K562 (cell line): ENCODE results near the gene ZIC2. TPM values are rescaled to one million over a fixed set of nuclear protein-coding genes. Genes with fewer than 3 reads are reported as not detected.

Experiments used
- ATAC-seq: fragments of 200-7000 bp; cut with Tn5 transposase; 3 replicates; pipeline ENCODE4 v1.9.1; 2020; ENCODE audit warnings: moderate library complexity
- BruUV-seq: library from RNA; stranded (reverse); fragments of 400-500 nt; replicated peaks from 2 replicates; lab custom pipeline; 2021; lab: Mats Ljungman, UMichigan
- CTCF ChIA-PET: fragments of 300-600 bp; formaldehyde crosslinking; extraction: SDS; loops from one replicate; lab custom pipeline; 2021; ENCODE audit warnings: low intra/inter-chr PET ratio; lab: Yijun Ruan, JAX
- POLR2A ChIA-PET: fragments of 300-600, 350-650 bp; sonication (Branson Sonifier 250); formaldehyde crosslinking; extraction: SDS; loops from one replicate; lab custom pipeline; 2021; ENCODE audit warnings: antibody characterized with exemption, inconsistent platforms; lab: Yijun Ruan, JAX
- DNase-seq, 4 experiments: peaks; one replicate each; pipeline versions ENCODE4 v3.0.0 to v3.0.0-alpha.2; 2011 to 2018; ENCODE audit warnings: low spot score in 3 of 4, mixed read lengths in 3 of 4; ENCODE audit errors: extremely low read depth in 1 of 4
- FAIRE-seq: peaks from 2 replicates; lab custom pipeline; 2011; peaks lifted over from hg19 to GRCh38; lab: Jason Lieb, UNC
- H2AFZ ChIP-seq: 2 replicates; pipeline ENCODE4 v1.6.0; 2011; ENCODE audit warnings: low read depth, low read length, control low read depth, inconsistent platforms
- H3K27ac ChIP-seq: fragments of 200-600 bp; 3 replicates; pipeline ENCODE4 v1.8.0; 2011; ENCODE audit warnings: low read depth, mild to moderate bottlenecking, control low read depth, inconsistent platforms, low read length, moderate library complexity, mixed read lengths; ENCODE audit errors: extremely low read depth
- H3K27me3 ChIP-seq, 2 experiments: fragments of 300-600 bp in 1 of 2; 2 replicates in 1 of 2; 3 replicates in 1 of 2; pipeline versions ENCODE4 v1.6.0 to v1.8.0; 2011; ENCODE audit warnings: inconsistent platforms in 2 of 2, low read length in 2 of 2, mild to moderate bottlenecking in 1 of 2, mixed read lengths in 1 of 2, moderate library complexity in 1 of 2; ENCODE audit not compliant: control insufficient read depth in 2 of 2, insufficient read depth in 2 of 2
- H3K36me3 ChIP-seq: fragments of 300-600 bp; 3 replicates; pipeline ENCODE4 v1.8.0; 2011; ENCODE audit warnings: mild to moderate bottlenecking, low read length, inconsistent platforms; ENCODE audit not compliant: control insufficient read depth, insufficient read depth
- H3K4me1 ChIP-seq, 2 experiments: fragments of 200-600 bp in 1 of 2; replicated peaks in 1 of 2; 2 replicates in 1 of 2; 3 replicates in 1 of 2; pipeline versions ENCODE4 v1.5.1 to v1.8.0; 2011; ENCODE audit warnings: inconsistent platforms in 2 of 2, low read length in 2 of 2, mild to moderate bottlenecking in 1 of 2, mixed read lengths in 1 of 2, moderate library complexity in 1 of 2; ENCODE audit not compliant: control insufficient read depth in 2 of 2, insufficient read depth in 2 of 2
- H3K4me2 ChIP-seq: 2 replicates; pipeline ENCODE4 v1.6.1; 2011; ENCODE audit warnings: low read length, control low read depth, inconsistent platforms, mixed read lengths; ENCODE audit not compliant: insufficient read depth
- H3K4me3 ChIP-seq: fragments of 200-600 bp; sonication (generic), shearing (Covaris generic); 2 replicates; pipeline ENCODE4 v1.5.1; 2016; ENCODE audit warnings: control low read depth, inconsistent platforms
- H3K79me2 ChIP-seq: fragments of 200-600 bp; 3 replicates; pipeline ENCODE4 v1.8.0; 2011; ENCODE audit warnings: low read length, inconsistent platforms; ENCODE audit not compliant: control insufficient read depth, insufficient read depth
- H3K9ac ChIP-seq, 2 experiments: 2 replicates each; pipeline versions ENCODE4 v1.6.0 to v1.6.1; 2011; ENCODE audit warnings: low read depth in 2 of 2, low read length in 2 of 2, control low read depth in 1 of 2, inconsistent platforms in 1 of 2, mild to moderate bottlenecking in 1 of 2, mixed read lengths in 1 of 2; ENCODE audit not compliant: insufficient read depth in 1 of 2
- H3K9me1 ChIP-seq: one replicate; pipeline ENCODE4 v1.6.0; 2011; ENCODE audit warnings: inconsistent platforms, mild to moderate bottlenecking, low read length, moderate library complexity; ENCODE audit not compliant: control insufficient read depth, insufficient read depth
- H3K9me3 ChIP-seq: replicated peaks from 2 replicates; pipeline ENCODE4 v1.5.1; 2011; ENCODE audit warnings: low read depth, low read length, inconsistent platforms; ENCODE audit not compliant: control insufficient read depth, insufficient read depth
- H4K20me1 ChIP-seq: replicated peaks from 2 replicates; pipeline ENCODE4 v1.6.1; 2011; ENCODE audit warnings: low read length, inconsistent platforms, mixed read lengths; ENCODE audit not compliant: control insufficient read depth, insufficient read depth
- ATF7 ChIP-seq: fragments of 450-650 bp; IDR thresholded peaks from 2 replicates; pipeline ENCODE4 v1.7.1; 2014; ENCODE audit warnings: mild to moderate bottlenecking, moderate library complexity
- GTF2E2 ChIP-seq: fragments of 200-800 bp; sonication (Bioruptor generic); IDR thresholded peaks from 2 replicates; pipeline ENCODE4 v1.6.1; 2016; ENCODE audit warnings: missing genetic modification characterization, missing compliant biosample characterization
- RBM14 ChIP-seq: fragments of 200-400 bp; formaldehyde crosslinking; IDR thresholded peaks from 2 replicates; pipeline ENCODE4 v1.6.1; 2018; ENCODE audit warnings: low read depth, mild to moderate bottlenecking, low read length, moderate library complexity, borderline replicate concordance; ENCODE audit not compliant: insufficient read depth
- SMAD3 ChIP-seq: fragments of 450-650 bp; formaldehyde crosslinking; conservative IDR thresholded peaks from 2 replicates; pipeline ENCODE4 v1.4.0; 2020; ENCODE audit warnings: mild to moderate bottlenecking
- SRSF3 ChIP-seq: fragments of 200-400 bp; formaldehyde crosslinking; IDR thresholded peaks from 2 replicates; pipeline ENCODE4 v1.6.1; 2016; ENCODE audit warnings: mild to moderate bottlenecking, low read length, moderate library complexity; ENCODE audit not compliant: insufficient read depth
- STAT5B ChIP-seq: fragments of 250-450 bp; sonication (Bioruptor Pico); IDR thresholded peaks from 2 replicates; pipeline ENCODE4 v1.8.0; 2021; ENCODE audit warnings: mild to moderate bottlenecking, inconsistent platforms
- ZBTB33 ChIP-seq: sonication (generic); formaldehyde crosslinking; IDR thresholded peaks from 2 replicates; pipeline ENCODE4 v1.8.1; 2023; ENCODE audit warnings: mild to moderate bottlenecking, missing genetic modification reagents
- WGBS: fragments of 100-300 bp; shearing (Covaris generic); methylation state at CpG from one replicate; pipeline ENCODE4 v1.1.6; 2016; ENCODE audit warnings: low coverage, mixed read lengths; ENCODE audit not compliant: insufficient coverage; ENCODE audit errors: missing lambda C conversion rate; 5-methylcytosine and 5-hydroxymethylcytosine counted together
- in situ Hi-C: fragments of 300-500 bp; cut with MboI; formaldehyde crosslinking; loops from 4 replicates; pipeline ENCODE4 v1.15.0; 2018; ENCODE audit warnings: inconsistent platforms, mixed read lengths
- intact Hi-C: fragments of 100-400 bp; cut with micrococcal nuclease; formaldehyde crosslinking; loops from 2 replicates; pipeline ENCODE4 v1.14.2; 2022
- polyA plus RNA-seq, 8 experiments: library from polyadenylated mRNA; depleted of rRNA in 4 of 8; stranded (reverse) in 5 of 8; unstranded in 3 of 8; fragments of >200 nt; fragmentation: Nextera tagmentation in 2 of 8; fragmentation: Illumina TruSeq in 1 of 8; extraction: Ambion mirVana in 2 of 8; extraction: Trizol in 1 of 8; gene quantifications; 2 replicates each; pipeline versions ENCODE4 v1.2.1 to v1.2.3, GENCODE V29; 2011 to 2014; ENCODE audit warnings: inconsistent platforms in 1 of 8, missing spikeins in 1 of 8
- total RNA-seq, 7 experiments: library from RNA; depleted of rRNA in 6 of 7; stranded (reverse); fragments of >200 nt in 6 of 7; fragmentation: Illumina TruSeq in 2 of 7; extraction: Trizol in 2 of 7; gene quantifications; 2 replicates each; pipeline versions ENCODE4 v1.2.1 to v1.2.3, GENCODE V29; 2011 to 2021; ENCODE audit warnings: low replicate concordance in 1 of 7

Gene ZIC2
- total and polyA plus RNA-seq, 9 of the 15 experiments (the other 6 are each of a cell fraction or from before 2014, with no cell fraction given): 1.8 to 18.0 (median 4.5) TPM

DNA sequence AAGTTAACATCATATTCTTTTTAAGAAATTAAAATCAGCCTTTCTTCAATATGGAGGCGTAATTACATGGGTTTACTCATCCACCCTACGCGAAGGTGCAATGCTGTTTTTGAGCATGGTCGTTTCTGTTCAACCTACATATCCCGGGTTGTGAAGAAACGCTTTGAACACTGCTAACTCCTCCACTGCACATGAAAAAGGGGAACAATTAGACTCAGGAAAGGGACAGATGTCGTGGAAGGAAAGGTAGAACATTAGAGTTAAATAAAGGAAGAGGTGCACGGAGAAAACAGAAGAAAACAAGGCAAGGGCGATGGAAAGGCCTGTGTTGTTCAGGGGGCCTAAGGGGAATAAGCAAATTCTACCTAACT, 14.1 kb upstream of the ZIC2 start (continued):
- TF ChIP-seq SRSF3 (no peak), SMAD3 (CRISPR knock-in tag) (no peak), RBM14 (no peak), GTF2E2 (tag) (no peak), ATF7 (no peak), STAT5B (CRISPR knock-in tag) (no peak)

DNA sequence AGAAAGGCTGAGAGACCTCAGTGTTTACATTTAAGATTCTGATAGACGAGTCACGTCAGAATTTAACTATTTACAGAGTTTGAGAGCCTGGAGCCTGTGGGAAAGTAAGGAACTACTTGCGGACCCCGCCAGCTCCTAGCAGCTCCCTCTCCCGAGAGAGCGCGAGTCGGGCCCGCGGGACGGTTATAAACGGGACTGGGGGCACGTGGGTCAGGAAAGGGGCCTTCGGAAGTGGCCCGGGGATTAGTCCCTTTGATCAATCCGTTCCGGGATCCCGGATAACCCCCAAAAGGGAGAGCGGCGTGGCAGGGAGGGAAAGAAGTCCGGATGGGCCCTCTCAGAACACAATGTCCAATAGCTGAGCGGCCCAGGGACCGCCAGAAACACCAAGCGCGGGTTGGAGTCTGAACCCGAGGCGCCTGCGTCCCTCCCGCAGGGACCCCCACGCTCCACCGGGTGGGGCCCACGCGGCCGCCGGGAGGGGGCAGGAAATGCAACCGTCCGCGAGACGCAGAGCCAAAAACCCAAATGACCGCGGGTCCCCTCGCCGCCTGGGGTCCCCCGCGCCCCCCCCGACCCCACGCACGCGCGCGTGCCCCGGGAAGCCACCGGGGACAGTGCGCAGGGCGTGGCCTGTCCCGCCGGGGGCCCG, 13.6 kb upstream of the ZIC2 start:
- BruUV-seq: no TSS peak
- no peak overlapping the region for H3K4me2 ChIP-seq

More for the DNA sequence above, 13.6 kb upstream of the ZIC2 start:
- H4K20me1 ChIP-seq: no peaks in the 10 kb centered on the region
- DNase-seq (peak in 1 of 4 experiments; percentile 18), ATAC-seq (no peak), FAIRE-seq (no peak)
- 90% methylated on average over 7 of the region's 58 CpGs for WGBS
- no peak overlapping the region for H2AFZ ChIP-seq
- intact Hi-C loops (no loop called here), in situ Hi-C loops (no loop called here)
- no peaks in the 10 kb centered on the region for H3K9me1 ChIP-seq
- ChIA-PET POLR2A (no interaction called here), CTCF (no interaction called here)
- no peak overlapping the region for H3K27ac ChIP-seq
- H3K9ac ChIP-seq: no peak overlapping the region
- peaks cover 14% of the 10 kb centered on the region; the same call in 2 of the 3 replicates for H3K79me2 ChIP-seq
- no peaks in the 10 kb centered on the region for H3K27me3 ChIP-seq
- no peak for TF ChIP-seq GTF2E2 (tag)
- peak; percentile 80 for TF ChIP-seq ZBTB33
- H3K4me3 ChIP-seq: no peak overlapping the region
- H3K4me1 ChIP-seq: peaks cover 0 to 40% of the 10 kb centered on the region in 2 experiments; a peak in 3 of 5 replicates
- H3K9me3 ChIP-seq: no peaks in the 10 kb centered on the region
- peaks cover 12% of the 10 kb centered on the region; the same call in 1 of the 3 replicates for H3K36me3 ChIP-seq
